DND-41 (cell line): ENCODE measurements around the gene MARK2.

ENCODE experiments used
- EZH2 ChIP-seq: IDR thresholded peaks from 3 replicates; pipeline ENCODE4 v1.6.1; 2012; ENCODE audit warnings: borderline replicate concordance, low read depth, mild to moderate bottlenecking, moderate library complexity, low read length, inconsistent platforms; ENCODE audit not compliant: severe bottlenecking
- TF ChIP-seq, protein P1 (sequence below): IDR thresholded peaks from 2 replicates; pipeline ENCODE4 v1.5.1; 2012; ENCODE audit warnings: borderline replicate concordance, low read length, moderate library complexity, mild to moderate bottlenecking; ENCODE audit not compliant: poor library complexity, severe bottlenecking; ENCODE audit errors: extremely low read depth

DNA sequence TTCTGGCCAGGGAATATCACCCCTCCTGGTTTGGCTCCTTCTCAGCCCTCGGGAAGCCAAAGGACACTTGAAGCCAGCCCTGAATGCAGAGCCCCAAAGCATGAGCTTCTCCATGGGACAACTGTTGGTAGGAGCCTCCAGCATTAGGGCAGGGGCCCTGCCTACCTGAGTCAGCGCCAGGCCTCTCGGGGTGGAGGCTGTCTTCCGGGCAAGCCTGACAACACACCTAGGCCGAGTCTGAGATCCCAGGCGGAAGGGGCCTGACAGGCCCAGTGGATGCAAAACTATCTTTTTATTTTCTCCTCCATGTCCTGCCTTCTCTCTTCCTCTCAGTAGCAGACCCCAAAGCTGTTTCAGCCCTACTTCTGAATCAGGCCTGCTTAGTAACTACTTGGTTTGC is 50.4 kb downstream of the MARK2 start:
- TF ChIP-seq, protein P1, sequence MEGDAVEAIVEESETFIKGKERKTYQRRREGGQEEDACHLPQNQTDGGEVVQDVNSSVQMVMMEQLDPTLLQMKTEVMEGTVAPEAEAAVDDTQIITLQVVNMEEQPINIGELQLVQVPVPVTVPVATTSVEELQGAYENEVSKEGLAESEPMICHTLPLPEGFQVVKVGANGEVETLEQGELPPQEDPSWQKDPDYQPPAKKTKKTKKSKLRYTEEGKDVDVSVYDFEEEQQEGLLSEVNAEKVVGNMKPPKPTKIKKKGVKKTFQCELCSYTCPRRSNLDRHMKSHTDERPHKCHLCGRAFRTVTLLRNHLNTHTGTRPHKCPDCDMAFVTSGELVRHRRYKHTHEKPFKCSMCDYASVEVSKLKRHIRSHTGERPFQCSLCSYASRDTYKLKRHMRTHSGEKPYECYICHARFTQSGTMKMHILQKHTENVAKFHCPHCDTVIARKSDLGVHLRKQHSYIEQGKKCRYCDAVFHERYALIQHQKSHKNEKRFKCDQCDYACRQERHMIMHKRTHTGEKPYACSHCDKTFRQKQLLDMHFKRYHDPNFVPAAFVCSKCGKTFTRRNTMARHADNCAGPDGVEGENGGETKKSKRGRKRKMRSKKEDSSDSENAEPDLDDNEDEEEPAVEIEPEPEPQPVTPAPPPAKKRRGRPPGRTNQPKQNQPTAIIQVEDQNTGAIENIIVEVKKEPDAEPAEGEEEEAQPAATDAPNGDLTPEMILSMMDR: no peak
- no peak for TF ChIP-seq EZH2
